NT2/D1 (cell line): Measurements from ENCODE around the gene RNF180.

Experiments used
- SUZ12 ChIP-seq: IDR thresholded peaks from 2 replicates; pipeline ENCODE4 v1.6.1; 2011; ENCODE audit not compliant: insufficient read length, insufficient read depth; ENCODE audit errors: extremely low read depth
- YY1 ChIP-seq: IDR thresholded peaks from 2 replicates; pipeline ENCODE4 v1.6.1; 2011; ENCODE audit not compliant: insufficient read length, insufficient read depth
- ZNF274 ChIP-seq: IDR thresholded peaks from 2 replicates; pipeline ENCODE4 v1.6.1; 2011; ENCODE audit warnings: mild to moderate bottlenecking, low read depth, low read length

GRCh38 chr5:64199425-64199824, 33.8 kb downstream of the RNF180 start:
- TF ChIP-seq YY1 (no peak), SUZ12 (no peak), ZNF274 (no peak)
